Muscle layer of colon (tissue), 2 donors: ENCODE measurements around the gene MAP3K5.

Source experiments
- H3K27ac ChIP-seq: one replicate; pipeline ENCODE4 v1.7.0; 2013; ENCODE audit warnings: low read depth, mild to moderate bottlenecking, low read length, moderate library complexity
- H3K27me3 ChIP-seq, 2 donors: one replicate each; pipeline ENCODE4 v1.7.0; 2013; ENCODE audit warnings: low read length in 2 of 2, mild to moderate bottlenecking in 2 of 2; ENCODE audit not compliant: insufficient read depth in 2 of 2, control insufficient read depth in 1 of 2
- H3K36me3 ChIP-seq: one replicate; pipeline ENCODE4 v1.7.0; 2013; ENCODE audit warnings: mild to moderate bottlenecking, low read length; ENCODE audit not compliant: insufficient read depth
- H3K4me1 ChIP-seq: one replicate; pipeline ENCODE4 v1.7.0; 2013; ENCODE audit warnings: mild to moderate bottlenecking, low read length; ENCODE audit not compliant: insufficient read depth
- H3K4me3 ChIP-seq, 2 donors: one replicate each; pipeline ENCODE4 v1.7.0; 2013; ENCODE audit warnings: low read length in 2 of 2, low read depth in 1 of 2, mild to moderate bottlenecking in 1 of 2, moderate library complexity in 1 of 2
- H3K9ac ChIP-seq: one replicate; pipeline ENCODE4 v1.7.0; 2013; ENCODE audit warnings: low read length
- H3K9me3 ChIP-seq: one replicate; pipeline ENCODE4 v1.7.0; 2013; ENCODE audit warnings: mild to moderate bottlenecking, low read length
- donor health status: abdominal sarcoma.
- donor health status: Adenocarcinoma of cecum.

The MAP3K5 gene

GRCh38 chr6:136627191-136627590 is 165.1 kb downstream of the MAP3K5 start:
- Histone ChIP-seq H3K36me3 (peaks cover 3% of the 10 kb centered on the region), H3K27me3 (no peaks in the 10 kb centered on the region), H3K9me3 (no peaks in the 10 kb centered on the region), H3K9ac (no peak overlapping the region), H3K4me3 (no peak overlapping the region), H3K27ac (no peak overlapping the region), H3K4me1 (no peaks in the 10 kb centered on the region)

DNA sequence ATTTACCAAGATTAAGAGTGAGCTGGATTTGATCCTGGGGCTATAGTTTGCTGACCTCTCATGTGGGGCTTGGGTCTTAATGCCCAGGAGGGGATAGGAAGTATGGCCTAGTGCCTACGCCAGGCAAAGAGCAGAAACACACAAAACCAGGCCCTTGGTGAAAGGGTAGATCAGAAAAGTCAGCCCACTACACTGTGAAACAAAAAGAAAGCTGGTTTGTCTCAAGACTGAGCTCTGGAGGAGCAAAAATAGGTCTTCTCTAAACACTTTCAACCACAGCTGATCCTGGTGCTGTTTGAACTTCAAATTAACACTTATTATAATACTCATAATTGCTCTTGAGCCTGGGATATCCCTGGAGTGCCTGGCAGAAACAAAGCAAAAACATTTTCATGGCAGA is 167.0 kb downstream of the MAP3K5 start:
- Histone ChIP-seq H3K4me1 (no peaks in the 10 kb centered on the region), H3K4me3 (no peak overlapping the region), H3K9ac (no peak overlapping the region), H3K27ac (no peak overlapping the region), H3K9me3 (no peaks in the 10 kb centered on the region), H3K27me3 (no peaks in the 10 kb centered on the region), H3K36me3 (peaks cover 4% of the 10 kb centered on the region)

DNA sequence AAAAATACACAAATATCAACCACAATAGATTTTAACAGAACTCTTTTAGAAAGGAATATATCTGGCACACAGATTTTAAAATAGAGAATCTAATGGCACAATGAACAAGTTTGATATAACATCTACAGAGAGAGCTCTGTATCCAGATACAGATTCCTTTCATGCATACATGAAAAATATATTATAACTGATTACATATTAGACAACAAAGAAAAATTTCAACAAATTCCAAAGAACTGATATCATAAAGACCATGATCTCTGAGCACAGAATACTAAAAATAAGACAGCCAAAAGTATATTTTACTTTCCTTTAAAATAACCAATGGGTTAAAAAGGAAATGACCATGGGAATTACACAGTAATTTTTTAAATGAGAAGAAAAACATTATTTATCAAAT is 167.9 kb downstream of the MAP3K5 start:
- H3K9me3 ChIP-seq: no peaks in the 10 kb centered on the region
- H3K4me1 ChIP-seq: no peaks in the 10 kb centered on the region
- no peak overlapping the region for H3K9ac ChIP-seq
- no peaks in the 10 kb centered on the region for H3K27me3 ChIP-seq
- peaks cover 4% of the 10 kb centered on the region for H3K36me3 ChIP-seq
- H3K4me3 ChIP-seq: no peak overlapping the region
- no peak overlapping the region for H3K27ac ChIP-seq

GRCh38 chr6:136618086-136618485 is 174.2 kb downstream of the MAP3K5 start:
- H3K4me3 ChIP-seq: no peak overlapping the region

DNA sequence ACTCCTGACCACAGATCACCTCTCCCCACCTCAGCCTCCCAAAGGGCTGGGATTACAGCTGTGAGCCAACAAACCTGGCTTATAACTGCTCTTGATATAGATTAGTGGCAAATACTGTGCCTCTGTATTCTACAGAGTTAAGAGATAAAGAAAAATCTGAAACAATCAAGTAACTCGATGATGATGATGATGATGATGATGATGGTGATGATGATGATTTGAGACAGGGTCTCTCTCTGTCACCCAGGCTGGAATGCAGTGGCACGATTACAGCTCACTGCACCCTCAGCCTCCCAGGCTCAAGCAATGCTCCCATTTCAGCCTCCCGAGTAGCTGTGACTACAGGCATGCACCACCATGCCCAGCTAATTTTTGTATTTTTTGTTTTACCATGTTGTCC is 175.8 kb downstream of the MAP3K5 start:
- Histone ChIP-seq H3K4me3 (no peak overlapping the region), H3K27ac (no peak overlapping the region), H3K27me3 (no peaks in the 10 kb centered on the region), H3K4me1 (no peaks in the 10 kb centered on the region), H3K9me3 (no peaks in the 10 kb centered on the region), H3K9ac (no peak overlapping the region), H3K36me3 (peaks cover 4% of the 10 kb centered on the region)

More at GRCh38 chr6:136618086-136618485, 174.2 kb downstream of the MAP3K5 start:
- H3K27ac ChIP-seq: no peak overlapping the region
- no peaks in the 10 kb centered on the region for H3K4me1 ChIP-seq
- H3K36me3 ChIP-seq: peaks cover 4% of the 10 kb centered on the region
- no peaks in the 10 kb centered on the region for H3K27me3 ChIP-seq
- no peak overlapping the region for H3K9ac ChIP-seq
- no peaks in the 10 kb centered on the region for H3K9me3 ChIP-seq

DNA sequence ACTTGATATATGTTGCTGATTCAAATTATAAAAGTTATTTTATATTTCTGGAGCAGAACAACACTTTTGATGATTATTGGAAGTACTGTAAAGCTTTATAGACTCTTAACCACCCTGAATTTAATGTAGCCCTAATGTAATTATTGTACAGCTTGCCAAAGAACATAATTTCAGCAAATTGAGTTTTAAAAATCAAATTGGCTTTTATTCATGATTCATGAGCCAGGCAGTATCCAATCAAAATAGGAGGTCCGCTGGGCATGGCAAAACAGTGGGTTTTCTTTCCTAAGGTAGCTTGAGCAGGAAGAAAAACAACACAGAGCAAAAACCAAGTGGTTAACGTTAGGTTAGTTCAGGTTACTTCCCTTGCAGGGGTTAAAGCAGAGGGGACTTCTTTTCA is 177.3 kb downstream of the MAP3K5 start:
- no peaks in the 10 kb centered on the region for H3K27me3 ChIP-seq
- H3K36me3 ChIP-seq: peaks cover 4% of the 10 kb centered on the region
- no peak overlapping the region for H3K4me3 ChIP-seq
- H3K4me1 ChIP-seq: no peaks in the 10 kb centered on the region
- H3K27ac ChIP-seq: no peak overlapping the region
- H3K9ac ChIP-seq: no peak overlapping the region
- H3K9me3 ChIP-seq: no peaks in the 10 kb centered on the region

DNA sequence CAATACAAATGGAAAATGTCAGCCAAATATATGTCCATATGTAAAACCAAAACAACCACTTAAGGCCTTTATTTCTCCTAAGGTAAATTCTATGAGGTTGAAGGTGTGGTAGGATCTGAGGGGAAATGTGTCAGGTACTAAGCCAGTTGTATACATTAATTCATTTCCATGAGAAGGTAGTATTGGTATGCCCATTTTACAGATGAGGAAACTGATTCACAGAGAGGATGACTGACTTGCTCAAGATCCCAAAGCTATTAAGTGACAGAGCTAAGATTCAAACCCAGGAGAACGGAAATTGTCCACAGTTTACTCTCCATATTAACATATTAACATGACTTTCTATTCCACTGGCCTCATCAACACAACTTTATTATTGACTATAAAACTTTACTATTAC is 177.9 kb downstream of the MAP3K5 start:
- Histone ChIP-seq H3K4me1 (no peaks in the 10 kb centered on the region), H3K9me3 (no peaks in the 10 kb centered on the region), H3K27ac (no peak overlapping the region), H3K4me3 (no peak overlapping the region), H3K36me3 (peaks cover 4% of the 10 kb centered on the region), H3K27me3 (no peaks in the 10 kb centered on the region), H3K9ac (no peak overlapping the region)

- no peaks in the 10 kb centered on the region for H3K27me3 ChIP-seq
- no peak overlapping the region for H3K9ac ChIP-seq
- no peak overlapping the region for H3K27ac ChIP-seq
Measured at GRCh38 chr6:136613477-136613876, 178.8 kb downstream of the MAP3K5 start.

DNA sequence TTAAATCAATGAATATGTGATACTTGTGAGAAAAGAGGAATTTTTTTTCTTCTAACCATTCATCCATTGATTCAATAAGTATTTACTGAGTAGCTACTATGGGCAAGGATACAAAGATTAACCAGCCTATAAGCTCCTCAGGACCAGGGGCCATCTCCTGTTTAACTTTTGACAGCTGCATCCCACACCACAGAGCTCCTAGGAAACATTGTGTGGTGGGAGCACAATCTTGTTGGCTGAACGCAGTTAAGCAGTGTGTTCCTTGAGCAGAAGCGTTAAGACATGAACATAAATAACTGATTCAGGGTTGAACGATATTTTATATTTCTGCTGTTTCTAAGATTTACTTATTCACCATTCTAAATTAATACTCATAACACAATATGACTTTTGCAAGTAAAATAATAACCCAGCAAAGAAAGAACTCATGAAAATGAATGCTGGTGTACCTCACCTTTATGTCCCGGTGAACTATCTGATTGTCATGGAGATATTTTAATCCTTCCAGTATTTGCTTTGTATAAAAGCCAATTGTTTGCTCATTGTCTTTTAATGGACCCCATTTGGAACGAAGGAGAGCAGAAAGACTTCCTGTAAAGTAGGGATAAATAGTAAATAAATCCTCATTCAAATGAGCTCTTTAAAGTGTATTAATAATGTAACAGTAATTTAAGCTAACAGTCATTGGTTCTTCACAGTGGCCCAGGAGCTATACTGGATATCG is 179.4 kb downstream of the MAP3K5 start:
- no peak overlapping the region for H3K27ac ChIP-seq
- H3K9ac ChIP-seq: no peak overlapping the region
- H3K27me3 ChIP-seq: no peaks in the 10 kb centered on the region
- no peaks in the 10 kb centered on the region for H3K9me3 ChIP-seq
- H3K4me1 ChIP-seq: no peaks in the 10 kb centered on the region
- H3K4me3 ChIP-seq: no peak overlapping the region
- H3K36me3 ChIP-seq: peaks cover 5% of the 10 kb centered on the region

More at GRCh38 chr6:136613477-136613876, 178.8 kb downstream of the MAP3K5 start:
- no peak overlapping the region for H3K4me3 ChIP-seq
- H3K9me3 ChIP-seq: no peaks in the 10 kb centered on the region
- peaks cover 4% of the 10 kb centered on the region for H3K36me3 ChIP-seq
- no peaks in the 10 kb centered on the region for H3K4me1 ChIP-seq

DNA sequence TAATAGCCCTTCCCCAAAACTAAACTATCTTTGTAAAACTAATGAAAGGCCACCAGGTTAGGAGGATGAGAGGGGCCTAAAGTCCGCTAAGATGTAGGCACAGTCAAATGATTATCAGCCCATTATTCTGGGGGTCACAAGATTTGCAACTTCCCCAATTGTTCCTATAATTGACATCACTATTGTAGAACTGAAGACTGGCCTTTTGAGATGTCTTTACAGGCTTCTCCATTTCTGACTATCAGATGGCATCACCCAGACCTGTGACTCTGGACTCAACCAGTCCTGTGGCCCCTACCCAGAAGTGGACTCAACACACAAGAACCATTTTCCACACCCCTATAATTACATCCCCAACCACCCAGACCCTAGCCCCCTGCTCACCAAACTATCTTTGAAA is 180.5 kb downstream of the MAP3K5 start:
- H3K27ac ChIP-seq: no peak overlapping the region
- peaks cover 7% of the 10 kb centered on the region for H3K36me3 ChIP-seq
- H3K4me1 ChIP-seq: no peaks in the 10 kb centered on the region
- H3K4me3 ChIP-seq: no peak overlapping the region
- no peaks in the 10 kb centered on the region for H3K27me3 ChIP-seq
- H3K9me3 ChIP-seq: no peaks in the 10 kb centered on the region
- H3K9ac ChIP-seq: no peak overlapping the region

DNA sequence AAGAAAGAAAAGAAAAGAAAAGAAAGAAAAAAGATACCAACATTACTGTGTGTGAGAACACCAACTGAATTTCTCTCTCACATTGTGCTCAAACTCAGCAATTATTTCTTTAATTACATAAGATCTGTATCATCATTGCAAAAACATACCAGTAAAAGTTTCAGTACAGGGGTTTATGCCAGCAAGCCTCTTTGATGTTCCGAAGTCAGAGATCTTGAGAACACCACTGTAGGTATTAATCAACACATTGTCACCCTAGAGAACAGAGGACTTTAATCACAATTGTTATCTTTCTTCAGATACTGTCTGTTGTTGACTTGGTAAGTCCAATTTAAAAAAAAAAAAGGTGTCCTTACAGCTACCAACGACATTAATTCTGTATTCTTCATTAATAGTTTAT is 181.1 kb downstream of the MAP3K5 start:
- Histone ChIP-seq H3K4me3 (no peak overlapping the region), H3K36me3 (peaks cover 7% of the 10 kb centered on the region), H3K27me3 (no peaks in the 10 kb centered on the region), H3K9ac (no peak overlapping the region), H3K4me1 (no peaks in the 10 kb centered on the region), H3K9me3 (no peaks in the 10 kb centered on the region), H3K27ac (no peak overlapping the region)
